ENCODE data around the gene PFDN4. TPM values are rescaled to one million over a fixed set of nuclear protein-coding genes. Genes with fewer than 3 reads are reported as not detected.

The PFDN4 gene
- polyA plus RNA-seq, 1 of the 3 experiments (the other 2 are of a cell fraction) = 44.0 TPM

DNA sequence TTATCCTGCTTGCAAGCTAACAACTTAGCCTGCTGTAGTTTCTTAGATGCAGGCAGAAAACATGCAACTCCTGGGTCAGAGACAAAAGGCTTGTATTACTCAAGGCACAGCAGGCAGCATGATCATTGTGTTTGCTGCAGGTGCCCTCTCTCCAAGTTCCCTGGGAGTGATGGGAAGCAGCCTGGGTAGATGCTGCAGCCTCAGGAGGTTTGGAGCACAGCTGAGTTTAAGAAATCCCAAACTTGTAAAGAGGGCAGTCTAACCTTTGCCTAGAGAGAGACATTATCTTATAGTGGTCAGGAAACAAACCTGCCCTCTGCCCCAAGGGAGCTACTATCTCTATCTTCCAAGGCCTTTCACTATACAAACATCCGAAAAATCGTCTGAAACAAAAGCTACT is 61.1 kb downstream of the PFDN4 start (continued):
- no peak for TF ChIP-seq ZBTB33 (IDR thresholded peaks at IDR 0.05; ENCODE audit: borderline replicate concordance, low read depth)
- TF ChIP-seq TCF12 (IDR thresholded peaks at IDR 0.05) = no peak
- TF ChIP-seq RFX5 (IDR thresholded peaks at IDR 0.05; ENCODE audit: low read length) = no peak
- TF ChIP-seq, protein P1, sequence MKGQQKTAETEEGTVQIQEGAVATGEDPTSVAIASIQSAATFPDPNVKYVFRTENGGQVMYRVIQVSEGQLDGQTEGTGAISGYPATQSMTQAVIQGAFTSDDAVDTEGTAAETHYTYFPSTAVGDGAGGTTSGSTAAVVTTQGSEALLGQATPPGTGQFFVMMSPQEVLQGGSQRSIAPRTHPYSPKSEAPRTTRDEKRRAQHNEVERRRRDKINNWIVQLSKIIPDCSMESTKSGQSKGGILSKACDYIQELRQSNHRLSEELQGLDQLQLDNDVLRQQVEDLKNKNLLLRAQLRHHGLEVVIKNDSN (IDR thresholded peaks at IDR 0.05; ENCODE audit: borderline replicate concordance, low read depth) = no peak

Other genes starting within 250 kb of the PFDN4 start
- gene BCAS1, start 137.5 kb upstream of the PFDN4 start, polyA plus RNA-seq (2012; rRNA removed) = not detected in 2 replicates
- 8.8 and 9.1 TPM in 2 replicates for gene CYP24A1, start 34.1 kb upstream of the PFDN4 start, polyA plus RNA-seq (2012; rRNA removed)